Esophagus muscularis mucosa (tissue), 4 donors: ENCODE data around the gene TMEM53. TPM values are rescaled to one million over a fixed set of nuclear protein-coding genes. Genes with fewer than 3 reads are reported as not detected.
"Not testable (repeated sequence)": the region's sequence is repeated elsewhere in the genome, so short reads cannot be mapped to it uniquely, and the experiment has no call there.

Source experiments
- DNase-seq: peaks from one replicate; pipeline ENCODE4 v3.0.0-alpha.2; 2017; ENCODE audit errors: extremely low spot score
- H3K27ac ChIP-seq, 4 donors: fragments of 200-600 bp; sonication (generic); replicated peaks in 1 of 4; 1 replicate in 3 of 4; 2 replicates in 1 of 4; pipeline ENCODE4 v1.5.1; 2016 to 2019; ENCODE audit warnings: mild to moderate bottlenecking in 1 of 4
- H3K27me3 ChIP-seq, 4 donors: fragments of 200-600 bp; sonication (generic); one replicate each; pipeline versions ENCODE4 v1.5.1 to v1.6.0; 2016 to 2019
- H3K36me3 ChIP-seq, 4 donors: fragments of 200-600 bp; sonication (generic); one replicate each; pipeline ENCODE4 v1.5.1; 2016 to 2019
- H3K4me1 ChIP-seq, 4 donors: fragments of 200-600 bp; sonication (generic); one replicate each; pipeline ENCODE4 v1.5.1; 2016 to 2019
- H3K4me3 ChIP-seq, 4 donors: fragments of 200-600 bp; sonication (generic); 1 replicate in 2 of 4; 2 replicates in 2 of 4; pipeline ENCODE4 v1.5.1; 2016 to 2019; ENCODE audit warnings: mild to moderate bottlenecking in 4 of 4, moderate library complexity in 1 of 4
- H3K9me3 ChIP-seq, 4 donors: fragments of 200-600 bp; sonication (generic); 1 replicate in 3 of 4; 2 replicates in 1 of 4; pipeline ENCODE4 v1.5.1; 2016 to 2019
- EP300 ChIP-seq: sonication (generic); formaldehyde crosslinking; IDR thresholded peaks from one replicate; pipeline ENCODE4 v1.6.1; 2017; ENCODE audit warnings: antibody characterized with exemption
- POLR2A ChIP-seq: fragments of 450-650 bp; IDR thresholded peaks from one replicate; pipeline ENCODE4 v1.6.1; 2017; ENCODE audit warnings: antibody characterized with exemption, moderate library complexity, mild to moderate bottlenecking, low read depth
- POLR2AphosphoS5 ChIP-seq, 2 donors: sonication (generic); formaldehyde crosslinking; IDR thresholded peaks; one replicate each; pipeline ENCODE4 v1.6.1; 2017; ENCODE audit warnings: antibody characterized with exemption in 2 of 2
- WGBS: methylation state at CpG from one replicate; pipeline ENCODE4 v1.1.5; 2018; 5-methylcytosine and 5-hydroxymethylcytosine counted together
- intact Hi-C: fragments of 100-400 bp; cut with DNase I; formaldehyde crosslinking; loops from one replicate; pipeline ENCODE4 v1.15.1; 2023
- total RNA-seq, 4 donors: library from RNA; depleted of rRNA; stranded (reverse); fragments of >200 nt; gene quantifications; one replicate each; pipeline versions ENCODE4 v1.1.0 to v1.2.1, GENCODE V29; 2016
- TF ChIP-seq, protein P1 (sequence below), 3 experiments: fragments of 200-600 bp in 2 of 3; fragments of 450-650 bp in 1 of 3; sonication (generic) in 2 of 3; IDR thresholded peaks; one replicate each; pipeline ENCODE4 v1.5.1; 2017 to 2019; ENCODE audit warnings: antibody characterized with exemption in 3 of 3, mild to moderate bottlenecking in 2 of 3, moderate library complexity in 1 of 3

The TMEM53 gene
- total RNA-seq, 4 donors from 2014 or later, result 4.5 to 7.0 (median 5.7) TPM

DNA sequence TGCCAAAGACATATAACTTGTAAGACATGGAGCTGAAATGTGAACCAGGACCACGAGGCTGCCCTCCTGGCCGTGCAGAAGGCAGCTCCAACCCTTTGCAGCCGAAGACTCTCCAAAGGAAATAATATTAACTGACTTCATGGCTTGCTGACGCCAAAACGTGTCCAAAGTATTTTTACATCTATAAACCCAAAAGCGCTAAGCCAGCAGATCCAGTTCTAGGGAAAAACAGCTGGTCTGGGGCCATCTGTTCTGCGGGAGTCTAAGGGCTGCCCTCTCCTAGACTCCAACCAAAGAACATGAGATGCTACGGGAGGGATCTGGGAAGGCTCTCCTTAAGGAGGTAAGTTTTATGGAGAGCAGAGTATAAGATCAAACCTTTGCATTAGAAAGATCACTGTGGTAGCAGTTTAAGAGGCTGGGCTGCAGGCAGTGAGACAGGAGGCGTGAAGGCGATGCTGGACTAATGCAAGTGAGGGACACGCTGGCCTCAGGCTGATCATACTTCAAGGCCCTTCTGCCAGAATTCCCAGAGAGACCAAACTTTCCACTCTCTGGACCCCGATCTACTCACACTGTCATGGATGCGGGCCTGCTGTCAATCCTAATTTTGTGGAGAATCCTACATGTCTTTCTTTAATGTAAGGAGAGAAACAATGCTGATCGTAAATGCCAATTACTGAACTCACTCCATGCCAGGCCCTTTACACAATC, 1.2 kb downstream of the TMEM53 start:
- 65% methylated on average over 14 of the region's 14 CpGs for WGBS

DNA sequence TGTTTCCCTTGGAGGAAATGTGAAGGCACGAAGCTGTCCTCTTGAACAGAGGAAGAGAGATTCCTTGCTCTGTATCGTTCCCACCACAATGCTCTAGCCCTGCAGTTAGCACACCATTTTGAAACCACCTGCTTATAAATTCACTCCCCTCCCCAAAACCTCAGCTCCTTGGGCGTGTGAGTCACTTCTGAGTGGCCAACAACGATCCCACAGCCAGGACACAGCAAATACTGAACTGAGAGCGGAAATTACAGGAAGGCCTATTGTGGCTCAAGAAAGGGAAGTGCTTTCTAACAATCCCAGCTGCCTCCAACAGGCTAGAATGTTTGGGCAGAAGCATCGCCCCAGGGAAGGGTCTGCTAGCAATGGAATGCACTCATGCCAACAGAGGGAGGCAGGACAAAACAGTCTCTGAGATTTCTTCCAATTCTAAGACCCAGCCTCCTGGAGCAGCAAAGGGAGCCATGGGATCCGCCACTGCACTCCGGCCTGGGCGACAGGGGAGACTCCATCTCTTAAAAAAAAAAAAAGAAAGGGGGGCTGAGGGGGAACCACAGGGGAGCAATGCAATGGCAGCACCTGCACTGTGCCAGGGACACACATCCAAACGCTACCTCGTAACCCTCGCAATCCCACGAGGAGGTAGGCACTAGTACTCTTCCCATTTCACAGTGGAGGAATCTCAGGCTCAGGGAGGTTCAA, 1.9 kb downstream of the TMEM53 start:
- no peaks in the 10 kb centered on the region for H3K9me3 ChIP-seq
- TF ChIP-seq POLR2AphosphoS5 (IDR thresholded peaks at IDR 0.05) (peak; percentile 20 to 31), EP300 (no peak), POLR2A (no peak)
- TF ChIP-seq, protein P1, sequence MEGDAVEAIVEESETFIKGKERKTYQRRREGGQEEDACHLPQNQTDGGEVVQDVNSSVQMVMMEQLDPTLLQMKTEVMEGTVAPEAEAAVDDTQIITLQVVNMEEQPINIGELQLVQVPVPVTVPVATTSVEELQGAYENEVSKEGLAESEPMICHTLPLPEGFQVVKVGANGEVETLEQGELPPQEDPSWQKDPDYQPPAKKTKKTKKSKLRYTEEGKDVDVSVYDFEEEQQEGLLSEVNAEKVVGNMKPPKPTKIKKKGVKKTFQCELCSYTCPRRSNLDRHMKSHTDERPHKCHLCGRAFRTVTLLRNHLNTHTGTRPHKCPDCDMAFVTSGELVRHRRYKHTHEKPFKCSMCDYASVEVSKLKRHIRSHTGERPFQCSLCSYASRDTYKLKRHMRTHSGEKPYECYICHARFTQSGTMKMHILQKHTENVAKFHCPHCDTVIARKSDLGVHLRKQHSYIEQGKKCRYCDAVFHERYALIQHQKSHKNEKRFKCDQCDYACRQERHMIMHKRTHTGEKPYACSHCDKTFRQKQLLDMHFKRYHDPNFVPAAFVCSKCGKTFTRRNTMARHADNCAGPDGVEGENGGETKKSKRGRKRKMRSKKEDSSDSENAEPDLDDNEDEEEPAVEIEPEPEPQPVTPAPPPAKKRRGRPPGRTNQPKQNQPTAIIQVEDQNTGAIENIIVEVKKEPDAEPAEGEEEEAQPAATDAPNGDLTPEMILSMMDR (IDR thresholded peaks at IDR 0.05), result no peak
- WGBS, result 63% methylated on average over 13 of the region's 13 CpGs
- intact Hi-C loops, result no loop called here
- no peaks in the 10 kb centered on the region for H3K27me3 ChIP-seq
- H3K27ac ChIP-seq, result peak overlapping the region; percentile 90 to 96 (median 94)
- H3K4me3 ChIP-seq, result no peak overlapping the region
- H3K4me1 ChIP-seq, result peaks cover 29 to 52% (median 47%) of the 10 kb centered on the region in 4 donors
- DNase-seq, result no peak
- H3K36me3 ChIP-seq, result no peaks in the 10 kb centered on the region

More for the DNA sequence above, 1.2 kb downstream of the TMEM53 start:
- H3K27me3 ChIP-seq, result no peaks in the 10 kb centered on the region
- no peaks in the 10 kb centered on the region for H3K9me3 ChIP-seq
- TF ChIP-seq, protein P1 (IDR thresholded peaks at IDR 0.05), result no peak
- TF ChIP-seq EP300 (no peak), POLR2A (no peak), POLR2AphosphoS5 (IDR thresholded peaks at IDR 0.05) (no peak)
- peaks cover 29 to 56% (median 51%) of the 10 kb centered on the region in 4 donors for H3K4me1 ChIP-seq
- H3K27ac ChIP-seq, result peak overlapping the region; percentile 90 to 96 (median 94)
- H3K4me3 ChIP-seq, result peak overlapping the region; percentile 62 to 84 (median 72)
- no peaks in the 10 kb centered on the region for H3K36me3 ChIP-seq
- no peak for DNase-seq
- intact Hi-C loops, result no loop called here

DNA sequence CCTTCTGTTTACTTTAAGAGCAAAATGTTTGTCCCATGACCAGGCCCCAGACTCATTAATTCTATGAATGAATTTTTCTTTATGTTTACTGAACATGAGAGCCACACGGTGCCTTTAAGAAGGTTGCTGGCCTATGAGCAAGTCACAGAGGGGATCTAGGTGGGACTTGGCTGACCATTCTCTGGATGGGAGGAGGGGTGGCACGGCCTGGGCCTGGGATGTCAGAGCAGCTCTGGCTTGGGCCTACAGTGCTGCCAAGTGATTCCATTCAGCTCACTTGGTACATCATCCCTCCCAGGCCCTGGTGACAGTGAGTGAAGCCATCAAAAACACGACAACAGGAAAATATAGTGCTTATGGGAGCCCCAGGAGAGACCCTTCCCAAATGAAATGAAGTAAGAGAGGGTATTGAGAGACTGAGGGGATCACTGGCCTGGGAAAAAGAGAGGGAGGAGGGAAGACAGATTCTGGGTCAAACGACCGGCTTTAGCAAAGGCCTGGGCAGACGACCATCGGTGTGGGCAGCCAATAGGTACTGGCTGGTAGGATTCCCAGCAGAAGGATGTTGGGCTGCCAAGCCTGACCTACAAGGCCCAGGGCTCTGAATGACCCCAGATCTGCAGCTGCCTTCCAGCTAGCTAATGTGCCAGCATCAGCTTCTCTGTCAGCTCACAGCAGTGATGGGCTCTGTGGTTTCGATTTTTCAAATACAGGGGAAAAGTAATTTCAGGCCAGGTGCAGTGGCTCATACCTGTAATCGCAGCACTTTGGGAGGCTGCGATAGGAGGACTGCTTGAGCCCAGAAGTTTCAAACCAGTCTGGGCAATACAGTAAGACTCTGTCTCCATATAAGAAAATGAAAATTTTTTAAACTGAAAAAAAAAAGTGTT, 3.3 kb downstream of the TMEM53 start:
- Histone ChIP-seq H3K27ac (no peak overlapping the region), H3K27me3 (no peaks in the 10 kb centered on the region), H3K4me1 (peaks cover 29 to 38% (median 36%) of the 10 kb centered on the region in 4 donors), H3K9me3 (no peaks in the 10 kb centered on the region), H3K4me3 (no peak overlapping the region), H3K36me3 (no peaks in the 10 kb centered on the region)
- 84% methylated on average over 10 of the region's 10 CpGs for WGBS
- intact Hi-C loops, result no loop called here
- DNase-seq, result no peak
- TF ChIP-seq POLR2AphosphoS5 (IDR thresholded peaks at IDR 0.05) (no peak), POLR2A (no peak), EP300 (no peak)
- TF ChIP-seq, protein P1 (IDR thresholded peaks at IDR 0.05), result no peak

DNA sequence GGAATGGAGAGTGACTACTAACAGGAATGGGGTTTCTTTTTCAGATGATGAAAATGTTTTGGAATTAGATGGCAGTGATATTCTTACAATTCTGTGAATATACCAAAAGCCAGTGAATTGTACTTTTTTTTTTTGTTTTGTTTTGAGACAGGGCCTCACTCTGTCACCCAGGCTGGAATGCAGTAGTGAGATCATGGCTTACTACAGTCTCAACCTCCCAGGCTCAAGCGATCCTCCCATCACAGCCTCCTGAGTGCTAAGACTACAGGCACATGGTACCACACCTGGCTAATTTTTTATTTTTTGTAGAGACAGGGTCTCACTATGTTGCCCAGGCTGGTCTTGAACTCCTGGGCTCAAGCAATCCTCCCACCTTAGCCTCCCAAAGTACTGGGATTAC, 7.6 kb downstream of the TMEM53 start:
- H3K27ac ChIP-seq, H3K9me3 ChIP-seq, H3K27me3 ChIP-seq, DNase-seq, H3K4me1 ChIP-seq, H3K36me3 ChIP-seq, intact Hi-C loops, H3K4me3 ChIP-seq: not testable (repeated sequence)
- 100% methylated on average over 1 of the region's 1 CpG for WGBS
